Measurements from ENCODE around the gene HOXD13.

Gene HOXD13

GRCh38 chr2:176121190-176122051 is 28.9 kb downstream of the HOXD13 start:
- DNase-seq, result no peak

GRCh38 chr2:176122052-176122682 is 29.6 kb downstream of the HOXD13 start:
- DNase-seq, result no peak

GRCh38 chr2:176122683-176123410 is 30.3 kb downstream of the HOXD13 start, which contains the start of gene HOXD9:
TSS of gene HOXD9 (plus strand) at chr2:176122719. CDS start at chr2:176122769, 50 bp downstream.
- no peak for DNase-seq

- no peak for DNase-seq
These were observed 31.0 kb downstream of the HOXD13 start for GRCh38 chr2:176123411-176124109.

- no peak for DNase-seq
These were observed 31.8 kb downstream of the HOXD13 start for GRCh38 chr2:176124110-176124946.

GRCh38 chr2:176124947-176125771 is 32.6 kb downstream of the HOXD13 start:
- DNase-seq, result no peak

GRCh38 chr2:176125772-176126054 is 33.2 kb downstream of the HOXD13 start:
- no peak for DNase-seq

- peak; percentile 71 for DNase-seq
These were observed 34.6 kb downstream of the HOXD13 start for GRCh38 chr2:176126929-176127773.

GRCh38 chr2:176127774-176128072 is 35.2 kb downstream of the HOXD13 start:
- DNase-seq, result no peak

- DNase-seq, result no peak
These were observed 35.9 kb downstream of the HOXD13 start for GRCh38 chr2:176128172-176128981.

GRCh38 chr2:176128982-176129796 is 36.7 kb downstream of the HOXD13 start, which contains the start of gene HOXD8:
TSS of gene HOXD8 (plus strand) at chr2:176129705. CDS start at chr2:176130367, 662 bp downstream.
- DNase-seq, result no peak

GRCh38 chr2:176129813-176130146 is 37.3 kb downstream of the HOXD13 start:
- DNase-seq, result no peak

GRCh38 chr2:176130147-176130956 is 37.8 kb downstream of the HOXD13 start:
- no peak for DNase-seq

GRCh38 chr2:176130957-176131847 is 38.7 kb downstream of the HOXD13 start:
- no peak for DNase-seq

- no peak for DNase-seq
These were observed 39.3 kb downstream of the HOXD13 start for GRCh38 chr2:176131848-176132158.

- DNase-seq, result no peak
These were observed 40.0 kb downstream of the HOXD13 start for GRCh38 chr2:176132205-176133171.

Data from midbrain (tissue), 1 donor.